ENCODE measurements around the gene WDFY4.

Gene WDFY4

GRCh38 chr10:48760983-48761382 is 76.3 kb downstream of the WDFY4 start:
- TF ChIP-seq CTCF (IDR thresholded peaks at IDR 0.05) = no peak

GRCh38 chr10:48762064-48763042 is 77.7 kb downstream of the WDFY4 start:
- no peak for TF ChIP-seq CTCF (IDR thresholded peaks at IDR 0.05)

GRCh38 chr10:48763403-48763965 is 78.8 kb downstream of the WDFY4 start:
- TF ChIP-seq CTCF (IDR thresholded peaks at IDR 0.05) = no peak

- no peak for TF ChIP-seq CTCF (IDR thresholded peaks at IDR 0.05)
Observed at GRCh38 chr10:48764486-48764885, 79.8 kb downstream of the WDFY4 start.

- no peak for TF ChIP-seq CTCF (IDR thresholded peaks at IDR 0.05)
Observed at GRCh38 chr10:48765039-48765438, 80.4 kb downstream of the WDFY4 start.

GRCh38 chr10:48765527-48765926 is 80.9 kb downstream of the WDFY4 start:
- TF ChIP-seq CTCF (IDR thresholded peaks at IDR 0.05) = no peak

- no peak for TF ChIP-seq CTCF (IDR thresholded peaks at IDR 0.05)
Observed at GRCh38 chr10:48767373-48768143, 82.9 kb downstream of the WDFY4 start.

Measured in LNCAP (cell line).